Hindlimb muscle (tissue), 1 donor: ENCODE data around the gene TNP2. TPM values are rescaled to one million over a fixed set of nuclear protein-coding genes. Genes with fewer than 3 reads are reported as not detected.

Experiments
- polyA plus RNA-seq: library from polyadenylated mRNA; unstranded; fragments of 120-200 nt; gene quantifications from one replicate; pipeline ENCODE4 v1.2.1, GENCODE V29; 2013; ENCODE audit not compliant: insufficient read length

Gene TNP2
- polyA plus RNA-seq, 1 donor = not detected

Other genes starting within 250 kb of the TNP2 start
- gene SOCS1, start 13.1 kb downstream of the TNP2 start, polyA plus RNA-seq = 2.9 TPM
- gene PRM3, start 4.3 kb upstream of the TNP2 start, polyA plus RNA-seq = not detected
- gene PRM2, start 7.2 kb upstream of the TNP2 start, polyA plus RNA-seq = not detected
- not detected for gene PRM1, start 12.0 kb upstream of the TNP2 start, polyA plus RNA-seq
- 6.8 TPM for gene RMI2, start 76.1 kb upstream of the TNP2 start, polyA plus RNA-seq